Endodermal cell (in vitro differentiated cells): ENCODE results near the gene BCOR. TPM values are rescaled to one million over a fixed set of nuclear protein-coding genes. Genes with fewer than 3 reads are reported as not detected.

ENCODE experiments used
- DNase-seq: peaks from one replicate; pipeline ENCODE4 v3.0.0-alpha.2; 2017
- H3K27ac ChIP-seq: 2 replicates; pipeline ENCODE4 v1.5.1; 2013; ENCODE audit warnings: mild to moderate bottlenecking, low read depth, low read length, moderate library complexity
- H3K27me3 ChIP-seq: 2 replicates; pipeline ENCODE4 v1.6.1; 2013; ENCODE audit warnings: mild to moderate bottlenecking, low read length, moderate library complexity; ENCODE audit not compliant: insufficient read depth, control insufficient read depth, poor library complexity, severe bottlenecking
- H3K36me3 ChIP-seq: 2 replicates; pipeline ENCODE4 v1.7.0; 2013; ENCODE audit warnings: mild to moderate bottlenecking, low read length, moderate library complexity; ENCODE audit not compliant: control insufficient read depth, insufficient read depth
- H3K4me1 ChIP-seq: one replicate; pipeline ENCODE4 v1.7.0; 2013; ENCODE audit warnings: low read length; ENCODE audit not compliant: control insufficient read depth, insufficient read depth
- H3K4me3 ChIP-seq: 2 replicates; pipeline ENCODE4 v1.5.1; 2013; ENCODE audit warnings: mild to moderate bottlenecking, low read length, moderate library complexity
- H3K9ac ChIP-seq: 2 replicates; pipeline ENCODE4 v1.6.1; 2013; ENCODE audit warnings: mild to moderate bottlenecking, low read length, moderate library complexity; ENCODE audit not compliant: poor library complexity, severe bottlenecking; ENCODE audit errors: extremely low read depth
- H3K9me3 ChIP-seq: 2 replicates; pipeline ENCODE4 v1.6.1; 2013; ENCODE audit warnings: mild to moderate bottlenecking, low read length, moderate library complexity; ENCODE audit not compliant: control insufficient read depth
- H3K27ac Mint-ChIP-seq: 2 replicates; pipeline ENCODE4 v1.8.0; 2020; ENCODE audit warnings: mixed read lengths
- H3K27me3 Mint-ChIP-seq: 2 replicates; pipeline ENCODE4 v1.8.0; 2021; ENCODE audit warnings: mild to moderate bottlenecking, mixed read lengths; ENCODE audit not compliant: insufficient read depth
- H3K36me3 Mint-ChIP-seq: 2 replicates; pipeline ENCODE4 v1.8.0; 2020; ENCODE audit warnings: low read depth, mixed read lengths
- H3K4me1 Mint-ChIP-seq: 2 replicates; pipeline ENCODE4 v1.8.0; 2020; ENCODE audit warnings: mixed read lengths
- H3K4me3 Mint-ChIP-seq: 2 replicates; pipeline ENCODE4 v1.8.0; 2020; ENCODE audit warnings: mild to moderate bottlenecking, moderate library complexity, mixed read lengths
- H3K9me3 Mint-ChIP-seq: 2 replicates; pipeline ENCODE4 v1.8.0; 2020; ENCODE audit warnings: mild to moderate bottlenecking, mixed read lengths
- whole genome bisulfite sequencing, 2 experiments: methylation state at CpG; one replicate each; pipeline versions ENCODE4 v1.1.5 to v1.1.7; 2013; ENCODE audit warnings: missing lambda C conversion rate in 2 of 2, mixed read lengths in 1 of 2; ENCODE audit not compliant: insufficient coverage in 1 of 2, insufficient read length in 1 of 2; 5-methylcytosine and 5-hydroxymethylcytosine counted together
- total RNA-seq, 2 donors: library from RNA; stranded (reverse); fragmentation: NEBNext Ultra II Directional in 1 of 2; extraction: Animal tissue kit (Norgen Biotek cat#: 25700) in 1 of 2; gene quantifications; 2 replicates in 1 of 2; 3 replicates in 1 of 2; pipeline ENCODE4 v1.2.1, GENCODE V29; 2021
- TF ChIP-seq, protein P1 (sequence below): fragments of 200-600 bp; sonication (generic); conservative IDR thresholded peaks from 2 replicates; pipeline ENCODE4 v1.5.0; 2021; ENCODE audit warnings: antibody characterized with exemption, mild to moderate bottlenecking

BCOR gene
- total RNA-seq, 2 donors from 2014 or later: 31.3 to 37.9 TPM

DNA sequence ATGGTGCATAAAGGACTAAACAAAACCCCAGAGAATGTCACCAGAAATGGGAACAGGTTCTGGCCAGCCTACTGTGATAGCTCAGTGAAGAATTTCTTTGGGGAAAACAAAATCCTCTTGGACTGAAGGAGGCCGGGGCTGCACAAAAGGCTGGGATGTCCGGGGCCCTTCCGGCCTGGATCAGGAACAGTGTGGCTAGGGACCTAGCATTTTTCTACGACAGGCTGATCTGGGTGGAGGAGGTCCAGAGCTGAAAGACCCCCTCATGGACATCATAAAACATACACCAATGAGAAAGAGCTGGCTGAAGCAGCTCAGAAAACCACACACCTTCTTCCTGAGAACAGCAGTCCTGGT, 94.7 kb downstream of the BCOR start:
- Histone ChIP-seq H3K9ac (no peak overlapping the region), H3K4me1 (peaks cover 6% of the 10 kb centered on the region), H3K27ac (no peak overlapping the region), H3K27me3 (peaks cover 27% of the 10 kb centered on the region), H3K9me3 (no peaks in the 10 kb centered on the region), H3K36me3 (no peaks in the 10 kb centered on the region), H3K4me3 (no peak overlapping the region)
- DNase-seq: no peak
- 75% methylated on average over 4 of the region's 4 CpGs; no CpG with 5 or more reads in 1 of the 2 experiments for WGBS, 2 experiments
- H3K4me3 Mint-ChIP-seq: no peak overlapping the region
- TF ChIP-seq, protein P1, sequence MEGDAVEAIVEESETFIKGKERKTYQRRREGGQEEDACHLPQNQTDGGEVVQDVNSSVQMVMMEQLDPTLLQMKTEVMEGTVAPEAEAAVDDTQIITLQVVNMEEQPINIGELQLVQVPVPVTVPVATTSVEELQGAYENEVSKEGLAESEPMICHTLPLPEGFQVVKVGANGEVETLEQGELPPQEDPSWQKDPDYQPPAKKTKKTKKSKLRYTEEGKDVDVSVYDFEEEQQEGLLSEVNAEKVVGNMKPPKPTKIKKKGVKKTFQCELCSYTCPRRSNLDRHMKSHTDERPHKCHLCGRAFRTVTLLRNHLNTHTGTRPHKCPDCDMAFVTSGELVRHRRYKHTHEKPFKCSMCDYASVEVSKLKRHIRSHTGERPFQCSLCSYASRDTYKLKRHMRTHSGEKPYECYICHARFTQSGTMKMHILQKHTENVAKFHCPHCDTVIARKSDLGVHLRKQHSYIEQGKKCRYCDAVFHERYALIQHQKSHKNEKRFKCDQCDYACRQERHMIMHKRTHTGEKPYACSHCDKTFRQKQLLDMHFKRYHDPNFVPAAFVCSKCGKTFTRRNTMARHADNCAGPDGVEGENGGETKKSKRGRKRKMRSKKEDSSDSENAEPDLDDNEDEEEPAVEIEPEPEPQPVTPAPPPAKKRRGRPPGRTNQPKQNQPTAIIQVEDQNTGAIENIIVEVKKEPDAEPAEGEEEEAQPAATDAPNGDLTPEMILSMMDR: no peak
- peaks cover 9% of the 10 kb centered on the region for H3K9me3 Mint-ChIP-seq
- peaks cover 35% of the 10 kb centered on the region for H3K4me1 Mint-ChIP-seq
- peaks cover 52% of the 10 kb centered on the region for H3K27me3 Mint-ChIP-seq
- H3K36me3 Mint-ChIP-seq: no peaks in the 10 kb centered on the region
- no peak overlapping the region for H3K27ac Mint-ChIP-seq
